Activated T-cell treated with anti-CD3 and anti-CD28 coated beads for 1 hour (primary cell): Measurements from ENCODE around the gene SNURF.
"Not testable (repeated sequence)": the region's sequence is repeated elsewhere in the genome, so short reads cannot be mapped to it uniquely, and the experiment has no call there.

Experiments
- DNase-seq: peaks from one replicate; pipeline ENCODE4 v3.0.0-alpha.2; 2020; ENCODE audit warnings: low read depth

SNURF gene

DNA sequence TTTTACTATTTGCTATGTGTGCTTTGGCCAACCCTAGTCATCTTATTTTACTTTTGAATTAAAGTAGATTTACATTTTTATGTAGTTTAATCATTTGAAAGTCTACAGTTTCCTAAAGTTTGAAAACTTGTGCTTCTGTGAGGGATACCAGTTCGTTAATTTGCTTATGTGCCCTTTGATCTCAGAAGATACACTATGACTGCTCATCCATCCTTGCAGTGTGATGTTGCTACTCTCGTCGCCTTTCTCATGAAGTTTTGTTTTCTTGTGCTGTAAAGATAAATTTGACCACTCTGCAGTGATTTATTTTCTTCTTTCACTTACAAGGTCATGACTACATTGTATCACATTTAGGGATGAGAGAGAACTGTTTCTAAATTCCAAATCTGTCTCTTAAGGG, 16.3 kb downstream of the SNURF start:
- no peak for DNase-seq

DNA sequence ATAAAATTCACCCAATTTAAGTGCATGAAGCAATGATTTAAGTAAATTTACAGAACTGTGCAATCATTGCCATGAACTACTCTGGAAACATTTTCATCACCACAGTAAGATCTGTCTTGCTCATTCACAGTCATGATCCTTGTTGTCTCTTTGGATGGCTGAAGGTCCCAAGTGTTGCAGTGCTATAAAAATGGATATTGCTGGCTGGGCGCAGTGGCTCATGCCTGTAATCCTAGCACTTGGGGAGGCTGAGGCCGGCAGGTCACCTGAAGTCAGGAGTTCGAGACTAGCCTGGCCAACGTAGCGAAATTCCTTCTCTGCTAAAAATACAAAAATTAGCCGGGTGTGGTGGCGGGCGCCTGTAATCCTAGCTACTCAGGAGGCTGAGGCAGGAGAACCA, 17.0 kb downstream of the SNURF start:
- DNase-seq, result no peak

DNA sequence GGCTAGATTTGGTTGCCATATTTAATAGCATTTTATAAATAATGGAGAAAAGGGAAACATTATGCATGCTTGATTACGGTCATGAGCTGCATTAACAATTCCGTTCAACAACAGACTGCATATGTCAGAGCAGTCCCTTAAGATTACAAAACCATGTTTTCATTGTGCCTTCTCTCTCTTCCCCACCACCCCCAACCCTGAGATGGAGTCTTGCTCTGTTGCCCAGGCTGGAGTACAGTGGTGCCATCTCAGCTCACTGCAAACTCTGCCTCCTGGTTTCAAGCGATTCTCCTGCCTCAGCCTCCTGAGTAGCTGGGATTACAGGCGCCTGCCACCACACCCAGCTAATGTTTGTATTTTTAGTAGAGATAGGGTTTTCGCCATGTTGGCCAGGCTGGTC, 17.9 kb downstream of the SNURF start:
- DNase-seq, result not testable (repeated sequence)

DNA sequence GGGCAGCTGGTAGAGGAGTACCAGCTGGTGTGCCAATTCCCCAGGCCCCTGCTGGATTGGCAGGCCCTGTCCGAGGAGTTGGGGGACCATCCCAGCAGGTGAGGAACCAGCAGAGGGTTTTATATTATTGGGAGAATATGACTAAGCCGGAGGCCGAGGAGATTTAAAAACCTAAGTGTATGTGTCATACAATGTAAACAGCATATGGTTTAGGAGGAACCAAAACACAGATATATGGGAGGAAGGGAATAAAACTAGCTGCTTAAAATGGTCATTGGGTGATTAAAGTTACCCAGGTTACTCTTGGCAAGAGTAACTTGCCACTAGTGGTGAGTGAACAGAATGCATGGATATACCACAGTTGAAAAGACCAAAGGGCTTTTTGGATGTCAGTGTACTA, 22.1 kb downstream of the SNURF start:
- DNase-seq, result no peak

DNA sequence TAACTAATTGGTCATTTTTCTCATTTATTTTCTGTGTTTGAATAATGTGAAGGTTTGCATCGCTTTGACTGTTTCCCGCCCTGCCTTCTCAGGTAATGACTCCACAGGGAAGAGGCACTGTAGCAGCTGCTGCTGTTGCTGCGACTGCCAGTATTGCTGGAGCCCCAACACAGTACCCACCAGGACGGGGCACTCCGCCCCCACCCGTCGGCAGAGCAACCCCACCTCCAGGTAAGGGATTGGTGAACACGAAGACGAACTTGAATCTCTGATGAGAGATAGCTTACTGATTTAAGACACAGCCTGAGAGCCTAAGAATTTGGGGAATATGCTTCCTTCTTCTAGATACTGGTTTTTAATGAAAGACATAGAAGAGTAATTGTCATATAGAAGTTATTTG, 22.9 kb downstream of the SNURF start:
- no peak for DNase-seq

DNA sequence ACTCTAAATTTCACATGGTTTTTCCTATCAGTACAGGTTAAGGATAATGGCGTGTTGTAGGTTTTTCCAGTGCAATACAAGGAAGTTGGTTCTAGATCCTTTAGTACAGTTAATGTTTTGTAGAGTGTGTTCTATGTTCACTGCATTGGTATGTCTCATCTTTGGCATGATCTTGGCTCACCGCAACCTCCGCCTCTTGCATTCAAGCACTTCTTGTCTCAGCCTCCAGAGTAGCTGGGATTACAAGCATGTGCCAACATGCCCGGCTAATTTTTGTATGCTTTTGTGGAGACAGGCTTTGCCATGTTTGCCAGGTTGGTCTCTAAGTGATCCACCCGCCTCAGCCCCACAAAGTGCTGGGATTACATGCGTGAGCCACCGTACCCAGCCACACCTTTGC, 30.4 kb downstream of the SNURF start:
- no peak for DNase-seq

DNA sequence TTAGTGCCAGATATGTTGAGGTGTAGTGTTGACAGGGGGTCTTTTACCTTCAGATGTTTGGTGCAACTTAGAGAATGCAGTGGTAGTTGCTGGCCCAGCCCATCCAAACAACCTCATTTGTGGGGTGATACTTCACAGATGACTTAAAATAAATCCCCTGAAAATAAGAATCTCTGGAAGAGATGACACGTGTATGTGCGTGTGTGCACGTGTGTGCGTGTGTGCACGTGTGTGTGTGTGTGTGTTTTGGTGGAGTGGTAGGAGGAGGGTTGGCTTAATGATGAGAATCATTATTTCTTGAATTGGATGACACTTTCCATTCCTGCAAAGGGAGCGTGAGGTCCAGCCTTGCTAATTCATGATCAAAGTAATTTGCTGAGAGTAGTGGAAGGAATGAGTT, 31.9 kb downstream of the SNURF start:
- no peak for DNase-seq
